Caco-2 (cell line): ENCODE measurements around the gene ADAMTS18. TPM values are rescaled to one million over a fixed set of nuclear protein-coding genes. Genes with fewer than 3 reads are reported as not detected.

Experiments
- BruUV-seq: library from RNA; stranded (reverse); fragments of 400-500 nt; replicated peaks from 2 replicates; lab custom pipeline; 2021; lab: Mats Ljungman, UMichigan
- CTCF ChIA-PET: fragments of 300-600 bp; sonication (Branson Sonifier 250); formaldehyde crosslinking; loops from one replicate; lab custom pipeline; 2022; ENCODE audit warnings: antibody characterized with exemption; lab: Charles Lee
- POLR2A ChIA-PET: fragments of 300-600 bp; sonication (Branson Sonifier 250); formaldehyde crosslinking; loops from one replicate; lab custom pipeline; 2022; ENCODE audit warnings: antibody characterized with exemption; lab: Charles Lee
- DNase-seq, 2 experiments: peaks; one replicate each; pipeline versions ENCODE4 v3.0.0 to v3.0.0-alpha.2; 2020 to 2022
- H3K27me3 ChIP-seq: replicated peaks from 2 replicates; pipeline ENCODE4 v1.6.0; 2011; ENCODE audit warnings: low read length; ENCODE audit not compliant: control insufficient read depth, insufficient read depth
- H3K36me3 ChIP-seq: 2 replicates; pipeline ENCODE4 v1.5.1; 2011; ENCODE audit warnings: low read length; ENCODE audit not compliant: control insufficient read depth, insufficient read depth
- H3K4me1 ChIP-seq: fragments of 250-450 bp; sonication (Bioruptor Pico); 2 replicates; pipeline ENCODE4 v1.5.1; 2020; ENCODE audit warnings: mild to moderate bottlenecking
- H3K4me3 ChIP-seq: 2 replicates; pipeline ENCODE4 v1.5.1; 2011; ENCODE audit warnings: low read depth, mild to moderate bottlenecking, control low read depth, low read length
- H3K9me3 ChIP-seq: fragments of 250-450 bp; sonication (Bioruptor Pico); 2 replicates; pipeline ENCODE4 v1.5.1; 2020; ENCODE audit warnings: mild to moderate bottlenecking, moderate library complexity
- H3K27ac Mint-ChIP-seq: one replicate; pipeline ENCODE4 v1.8.0; 2022; ENCODE audit warnings: mixed read lengths; ENCODE audit not compliant: unreplicated experiment
- H3K27me3 Mint-ChIP-seq: one replicate; pipeline ENCODE4 v1.8.0; 2022; ENCODE audit warnings: mixed read lengths; ENCODE audit not compliant: insufficient read depth, unreplicated experiment
- H3K36me3 Mint-ChIP-seq: one replicate; pipeline ENCODE4 v1.8.0; 2022; ENCODE audit warnings: mild to moderate bottlenecking, mixed read lengths; ENCODE audit not compliant: insufficient read depth, unreplicated experiment
- H3K4me1 Mint-ChIP-seq: one replicate; pipeline ENCODE4 v1.8.0; 2022; ENCODE audit warnings: low read depth, mixed read lengths; ENCODE audit not compliant: unreplicated experiment
- H3K4me3 Mint-ChIP-seq: one replicate; pipeline ENCODE4 v1.8.0; 2022; ENCODE audit warnings: mild to moderate bottlenecking, moderate library complexity, mixed read lengths; ENCODE audit not compliant: unreplicated experiment
- H3K9me3 Mint-ChIP-seq: one replicate; pipeline ENCODE4 v1.8.0; 2022; ENCODE audit warnings: mixed read lengths; ENCODE audit not compliant: unreplicated experiment
- intact Hi-C: fragments of 100-400 bp; cut with micrococcal nuclease; formaldehyde crosslinking; loops from one replicate; pipeline ENCODE4 v1.10.0; 2022; ENCODE audit not compliant: unreplicated experiment
- total RNA-seq: library from RNA; stranded (reverse); gene quantifications from 2 replicates; pipeline ENCODE4 v1.2.3, GENCODE V29; 2022
- TF ChIP-seq, protein P1 (sequence below), 2 experiments: fragments of 200-600 bp in 1 of 2; IDR thresholded peaks; 1 replicate in 1 of 2; 2 replicates in 1 of 2; pipeline versions ENCODE4 v1.5.1 to v1.8.0; 2011 to 2022; ENCODE audit warnings: antibody characterized with exemption in 1 of 2, control low read depth in 1 of 2, inconsistent platforms in 1 of 2, low read depth in 1 of 2, low read length in 1 of 2, mild to moderate bottlenecking in 1 of 2, moderate library complexity in 1 of 2; ENCODE audit not compliant: insufficient read depth in 1 of 2, severe bottlenecking in 1 of 2, unreplicated experiment in 1 of 2

The ADAMTS18 gene
- total RNA-seq, 1 experiment from 2014 or later = 0.29 TPM

DNA sequence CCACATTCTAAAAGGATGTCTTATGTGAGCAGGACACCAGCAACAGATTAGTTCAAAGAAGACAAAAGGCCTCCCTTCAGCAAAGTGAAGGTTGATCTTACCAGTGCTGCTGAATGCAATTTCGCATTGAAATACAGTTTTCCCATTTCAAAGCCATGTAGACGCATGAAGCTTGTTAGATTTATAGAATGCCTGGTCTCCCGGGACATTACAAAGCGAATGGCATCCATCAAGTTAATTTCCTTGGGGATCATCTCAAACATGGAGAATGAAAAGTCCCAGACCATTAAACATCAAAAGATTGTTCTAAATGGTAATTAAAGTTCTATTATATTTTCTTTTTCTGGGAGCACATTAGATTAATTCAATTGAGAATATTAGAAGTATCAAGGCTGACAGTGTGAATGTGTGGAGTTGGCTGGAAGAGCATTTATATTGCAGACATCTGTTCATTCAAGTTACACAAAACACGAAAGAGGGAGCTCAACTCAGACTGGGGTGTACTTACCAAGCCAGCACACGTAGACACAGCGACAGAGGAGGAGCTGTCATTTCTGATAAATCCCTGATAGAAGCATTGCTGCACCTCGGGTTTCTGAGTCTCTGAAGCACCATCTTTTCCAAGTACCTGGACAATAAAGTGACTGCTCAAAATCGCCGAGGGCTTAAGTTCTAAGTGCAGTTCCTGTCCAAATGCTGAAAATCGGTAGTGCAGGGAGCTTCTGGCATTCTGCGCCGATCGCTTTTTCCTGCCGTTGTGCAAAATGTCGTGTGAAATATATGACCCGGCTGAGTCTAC lies 3.8 kb downstream of the ADAMTS18 start:
- no peaks in the 10 kb centered on the region for H3K9me3 Mint-ChIP-seq
- peaks cover 14% of the 10 kb centered on the region for H3K4me1 Mint-ChIP-seq
- ChIA-PET CTCF (no interaction called here), POLR2A (no interaction called here)
- no peaks in the 10 kb centered on the region for H3K36me3 Mint-ChIP-seq
- H3K27me3 Mint-ChIP-seq = peaks cover 15% of the 10 kb centered on the region
- H3K4me3 ChIP-seq = no peak overlapping the region
- no peak overlapping the region for H3K4me3 Mint-ChIP-seq
- intact Hi-C loops = loop anchor here (5.0 kb wide), 1 partner anchor 194 kb away; no protein-coding TSS in a partner anchor
- no peak for DNase-seq
- H3K9me3 ChIP-seq = no peaks in the 10 kb centered on the region
- H3K27ac Mint-ChIP-seq = no peak overlapping the region
- TF ChIP-seq, protein P1, sequence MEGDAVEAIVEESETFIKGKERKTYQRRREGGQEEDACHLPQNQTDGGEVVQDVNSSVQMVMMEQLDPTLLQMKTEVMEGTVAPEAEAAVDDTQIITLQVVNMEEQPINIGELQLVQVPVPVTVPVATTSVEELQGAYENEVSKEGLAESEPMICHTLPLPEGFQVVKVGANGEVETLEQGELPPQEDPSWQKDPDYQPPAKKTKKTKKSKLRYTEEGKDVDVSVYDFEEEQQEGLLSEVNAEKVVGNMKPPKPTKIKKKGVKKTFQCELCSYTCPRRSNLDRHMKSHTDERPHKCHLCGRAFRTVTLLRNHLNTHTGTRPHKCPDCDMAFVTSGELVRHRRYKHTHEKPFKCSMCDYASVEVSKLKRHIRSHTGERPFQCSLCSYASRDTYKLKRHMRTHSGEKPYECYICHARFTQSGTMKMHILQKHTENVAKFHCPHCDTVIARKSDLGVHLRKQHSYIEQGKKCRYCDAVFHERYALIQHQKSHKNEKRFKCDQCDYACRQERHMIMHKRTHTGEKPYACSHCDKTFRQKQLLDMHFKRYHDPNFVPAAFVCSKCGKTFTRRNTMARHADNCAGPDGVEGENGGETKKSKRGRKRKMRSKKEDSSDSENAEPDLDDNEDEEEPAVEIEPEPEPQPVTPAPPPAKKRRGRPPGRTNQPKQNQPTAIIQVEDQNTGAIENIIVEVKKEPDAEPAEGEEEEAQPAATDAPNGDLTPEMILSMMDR (IDR thresholded peaks at IDR 0.05; ENCODE audit: insufficient read depth in 1 of 2, low read depth in 1 of 2, low read length in 1 of 2, severe bottlenecking in 1 of 2, unreplicated experiment in 1 of 2) = no peak
- H3K27me3 ChIP-seq = no peaks in the 10 kb centered on the region
- H3K4me1 ChIP-seq = 0 out of 2 replicates have a peak, but pooled peaks cover 5% of the 10 kb centered on the region
- no TSS peak for BruUV-seq
- H3K36me3 ChIP-seq = no peaks in the 10 kb centered on the region

DNA sequence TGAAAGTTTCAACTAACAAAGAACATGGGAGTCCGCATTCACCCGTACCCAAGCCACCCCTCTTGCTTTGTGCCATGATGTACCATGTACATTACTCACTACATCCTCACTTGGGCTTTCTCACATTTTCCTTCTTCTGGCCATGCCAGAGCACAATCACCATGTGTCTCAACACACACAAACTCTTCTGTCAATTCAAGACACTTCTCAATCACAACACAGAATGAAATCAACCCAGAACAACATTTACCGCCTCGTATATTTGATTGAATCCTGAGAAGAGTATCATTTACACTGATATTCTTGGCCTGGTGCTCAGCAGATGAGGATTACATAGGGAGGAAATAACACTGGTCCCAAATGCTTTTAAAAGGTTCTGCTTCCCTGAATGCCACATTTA lies 4.5 kb downstream of the ADAMTS18 start:
- no peak overlapping the region for H3K4me3 ChIP-seq
- 0 out of 2 replicates have a peak, but pooled peaks cover 5% of the 10 kb centered on the region for H3K4me1 ChIP-seq
- no peak for DNase-seq
- H3K36me3 Mint-ChIP-seq = no peaks in the 10 kb centered on the region
- ChIA-PET CTCF (no interaction called here), POLR2A (no interaction called here)
- intact Hi-C loops = loop anchor here (5.0 kb wide), 1 partner anchor 193 kb away; no protein-coding TSS in a partner anchor
- BruUV-seq = no TSS peak
- H3K36me3 ChIP-seq = no peaks in the 10 kb centered on the region
- H3K9me3 Mint-ChIP-seq = no peaks in the 10 kb centered on the region
- peaks cover 15% of the 10 kb centered on the region for H3K27me3 Mint-ChIP-seq
- no peaks in the 10 kb centered on the region for H3K9me3 ChIP-seq
- H3K4me1 Mint-ChIP-seq = peaks cover 8% of the 10 kb centered on the region
- TF ChIP-seq, protein P1 (IDR thresholded peaks at IDR 0.05; ENCODE audit: insufficient read depth in 1 of 2, low read depth in 1 of 2, low read length in 1 of 2, severe bottlenecking in 1 of 2, unreplicated experiment in 1 of 2) = no peak
- no peak overlapping the region for H3K4me3 Mint-ChIP-seq
- H3K27me3 ChIP-seq = no peaks in the 10 kb centered on the region
- no peak overlapping the region for H3K27ac Mint-ChIP-seq

DNA sequence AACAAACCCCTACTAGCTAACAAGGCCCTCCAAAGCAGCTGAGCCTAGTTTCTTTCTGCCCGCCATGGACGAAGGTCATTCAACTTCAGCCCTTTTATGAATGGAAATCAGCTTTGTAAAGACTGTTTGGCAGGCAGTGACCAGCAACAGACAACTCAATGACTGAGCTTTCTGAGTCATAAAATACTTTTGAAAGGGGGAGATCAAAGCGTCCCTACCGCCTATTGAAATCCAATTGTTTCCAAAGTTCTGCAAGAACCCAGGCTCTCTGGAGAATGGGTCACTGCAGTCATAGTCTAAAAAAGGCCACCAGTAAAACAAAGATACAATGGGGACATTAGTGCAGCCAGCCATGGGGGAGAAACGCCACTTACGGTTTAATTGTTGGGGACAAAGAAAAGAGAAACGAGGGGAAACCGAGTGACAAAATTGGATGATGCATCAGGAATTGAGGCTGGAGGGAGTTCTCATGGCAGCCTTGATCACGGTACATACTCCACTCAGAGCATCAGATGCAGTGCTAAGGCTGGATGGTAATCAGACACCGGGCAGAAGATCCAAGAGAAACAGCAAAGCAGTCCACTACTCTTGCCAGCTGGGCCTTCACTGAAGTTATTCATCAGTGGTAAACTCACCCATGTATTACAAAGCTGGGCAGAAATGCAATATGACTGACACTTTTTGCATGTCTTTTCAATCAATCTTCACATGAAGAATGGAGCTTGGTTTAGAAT lies 9.8 kb downstream of the ADAMTS18 start:
- ChIA-PET CTCF (no interaction called here), POLR2A (no interaction called here)
- Mint-ChIP-seq H3K9me3 (peaks cover 4% of the 10 kb centered on the region), H3K27ac (no peak overlapping the region), H3K4me3 (no peak overlapping the region), H3K36me3 (no peaks in the 10 kb centered on the region), H3K27me3 (peaks cover 6% of the 10 kb centered on the region), H3K4me1 (peaks cover 2% of the 10 kb centered on the region)
- BruUV-seq = no TSS peak
- H3K4me1 ChIP-seq = peaks cover 13% of the 10 kb centered on the region
- intact Hi-C loops = no loop called here
- H3K4me3 ChIP-seq = no peak overlapping the region
- TF ChIP-seq, protein P1 (IDR thresholded peaks at IDR 0.05; ENCODE audit: insufficient read depth in 1 of 2, low read depth in 1 of 2, low read length in 1 of 2, severe bottlenecking in 1 of 2, unreplicated experiment in 1 of 2) = no peak
- H3K27me3 ChIP-seq = no peaks in the 10 kb centered on the region
- H3K9me3 ChIP-seq = no peaks in the 10 kb centered on the region
- no peaks in the 10 kb centered on the region for H3K36me3 ChIP-seq
- no peak for DNase-seq
